ENCODE results near the gene TUBD1. TPM values are rescaled to one million over a fixed set of nuclear protein-coding genes. Genes with fewer than 3 reads are reported as not detected.

The TUBD1 gene
- total and polyA plus RNA-seq, 2 of the 13 experiments (the other 11 are each of a cell fraction or from before 2014, with no cell fraction given), result 18.2 to 25.9 TPM

- TF ChIP-seq AKNA (CRISPR knock-in tag; IDR thresholded peaks at IDR 0.05; ENCODE audit: borderline replicate concordance) (no peak), ZNF326 (CRISPR knock-in tag; IDR thresholded peaks at IDR 0.05; ENCODE audit: borderline replicate concordance) (no peak), YY1 (IDR thresholded peaks at IDR 0.05; ENCODE audit: insufficient read depth, insufficient replicate concordance, low read depth, low read length) (no peak), TBX2 (CRISPR knock-in tag; IDR thresholded peaks at IDR 0.05; ENCODE audit: borderline replicate concordance) (peak; percentile 34; the same call in 1 of the 2 replicates), PHF20 (CRISPR knock-in tag; IDR thresholded peaks at IDR 0.05) (no peak), ZNF878 (CRISPR knock-in tag; IDR thresholded peaks at IDR 0.05) (peak; percentile 86; the same call in 1 of the 2 replicates), ZNF574 (CRISPR knock-in tag; IDR thresholded peaks at IDR 0.05) (no peak), ZIK1 (CRISPR knock-in tag; IDR thresholded peaks at IDR 0.05; ENCODE audit: borderline replicate concordance, low read depth) (no peak), ZNF460 (CRISPR knock-in tag; IDR thresholded peaks at IDR 0.05; ENCODE audit: borderline replicate concordance) (no peak), ZBTB34 (CRISPR knock-in tag; IDR thresholded peaks at IDR 0.05) (no peak), ZNF703 (CRISPR knock-in tag; IDR thresholded peaks at IDR 0.05; ENCODE audit: borderline replicate concordance) (0 out of 2 replicates have a peak, but pooled peaks have one; percentile 5), CENPT (CRISPR knock-in tag; IDR thresholded peaks at IDR 0.05; ENCODE audit: low read depth) (no peak), ZBTB46 (CRISPR knock-in tag; IDR thresholded peaks at IDR 0.05; ENCODE audit: borderline replicate concordance) (no peak), ELF4 (CRISPR knock-in tag; IDR thresholded peaks at IDR 0.05; ENCODE audit: borderline replicate concordance) (no peak; the same call in none of the 2 replicates), PAF1 (CRISPR knock-in tag; IDR thresholded peaks at IDR 0.05) (peak; percentile 81; the same call in 1 of the 2 replicates), SMAD1 (CRISPR knock-in tag; IDR thresholded peaks at IDR 0.05; ENCODE audit: borderline replicate concordance, low read depth) (no peak)
Measured at GRCh38 chr17:59845595-59846393, 46.9 kb downstream of the TUBD1 start (continued).
